ENCODE results near the gene FAM20C.

FAM20C gene

GRCh38 chr7:191981-192649 is at the start of gene FAM20C:
Gene FAM20C, plus strand, starts transcription at chr7:192571. Its CDS starts 629 bp downstream, at chr7:193200.
- DNase-seq: peak; percentile 83 to 87

GRCh38 chr7:143145-143751 is 49.1 kb upstream of the FAM20C start:
- peak in 1 of 2 donors; percentile 0 for DNase-seq

- peak in 1 of 2 donors; percentile 18 for DNase-seq
These were observed 48.4 kb upstream of the FAM20C start for GRCh38 chr7:143811-144453.

GRCh38 chr7:144454-144826 is 47.9 kb upstream of the FAM20C start:
- DNase-seq: no peak

GRCh38 chr7:145863-146262 is 46.5 kb upstream of the FAM20C start:
- DNase-seq: no peak

- no peak for DNase-seq
These were observed 43.8 kb upstream of the FAM20C start for GRCh38 chr7:148543-148931.

GRCh38 chr7:148932-149790 is 43.2 kb upstream of the FAM20C start:
- DNase-seq: peak; percentile 98 to 100

- DNase-seq: peak; percentile 42 to 67
These were observed 42.4 kb upstream of the FAM20C start for GRCh38 chr7:149791-150636.

GRCh38 chr7:150811-151221 is 41.6 kb upstream of the FAM20C start:
- peak; percentile 66 to 77 for DNase-seq

GRCh38 chr7:151346-152050 is 40.9 kb upstream of the FAM20C start:
- peak in 1 of 2 donors; percentile 30 for DNase-seq

GRCh38 chr7:152702-153391 is 39.5 kb upstream of the FAM20C start:
- DNase-seq: no peak

- no peak for DNase-seq
These were observed 38.8 kb upstream of the FAM20C start for GRCh38 chr7:153604-154003.

GRCh38 chr7:154096-154799 is 38.1 kb upstream of the FAM20C start:
- no peak for DNase-seq

GRCh38 chr7:155469-155900 is 36.9 kb upstream of the FAM20C start:
- DNase-seq: no peak

GRCh38 chr7:156111-157007 is 36.0 kb upstream of the FAM20C start:
- DNase-seq: no peak

- no peak for DNase-seq
These were observed 35.4 kb upstream of the FAM20C start for GRCh38 chr7:157008-157310.

- no peak for DNase-seq
These were observed 34.4 kb upstream of the FAM20C start for GRCh38 chr7:157771-158625.

GRCh38 chr7:158771-159170 is 33.6 kb upstream of the FAM20C start:
- no peak for DNase-seq
